Mucosa of descending colon (tissue), 3 donors: ENCODE data around the gene OR10H5. TPM values are rescaled to one million over a fixed set of nuclear protein-coding genes. Genes with fewer than 3 reads are reported as not detected.

ENCODE experiments used
- ATAC-seq: fragments of 200-7000 bp; cut with Tn5 transposase; one replicate; pipeline ENCODE4 v1.9.1; 2020; ENCODE audit warnings: mild to moderate bottlenecking, moderate library complexity
- DNase-seq, 3 donors: peaks; one replicate each; pipeline ENCODE4 v3.0.0-alpha.2; 2020
- H3K36me3 ChIP-seq: fragments of 200-600 bp; one replicate; pipeline ENCODE4 v1.8.0; 2021; ENCODE audit warnings: low read depth, mild to moderate bottlenecking
- H3K4me1 ChIP-seq: fragments of 200-600 bp; one replicate; pipeline ENCODE4 v1.8.0; 2021; ENCODE audit warnings: low read depth, mild to moderate bottlenecking
- H3K4me3 ChIP-seq: fragments of 200-600 bp; one replicate; pipeline ENCODE4 v1.8.0; 2021; ENCODE audit warnings: mild to moderate bottlenecking
- H3K9me3 ChIP-seq: fragments of 200-600 bp; one replicate; pipeline ENCODE4 v1.8.0; 2021; ENCODE audit warnings: mild to moderate bottlenecking
- intact Hi-C, 2 donors: fragments of 100-400 bp; cut with DNase I in 1 of 2; cut with micrococcal nuclease in 1 of 2; formaldehyde crosslinking; loops; one replicate each; pipeline versions ENCODE4 v1.11.0 to v1.11.1; 2022; cut with DNase I, micrococcal nuclease
- long read RNA-seq, 2 donors: library from polyadenylated mRNA; unstranded; transcript quantifications; one replicate each; pipeline ENCODE4 v2.0.0, GENCODE V29; 2019 to 2021
- total RNA-seq, 3 donors: library from RNA; stranded (reverse); fragmentation: NEBNext Ultra II Directional in 2 of 3; extraction: Animal tissue kit (Norgen Biotek cat#: 25700) in 2 of 3; gene quantifications; one replicate each; pipeline versions ENCODE4 v1.2.1 to v1.2.4, GENCODE V29; 2021 to 2023
- TF ChIP-seq, protein P1 (sequence below): fragments of 200-600 bp; IDR thresholded peaks from one replicate; pipeline ENCODE4 v1.8.0; 2022; ENCODE audit warnings: antibody characterized with exemption, mild to moderate bottlenecking
- donor health status: DM: no; HTN: no; CAD: no; lungs with moderate emphysema.
- donor health status: DM: no; HTN: no; CAD: no.
- donor health status: DM: no; HTN: yes; CAD: no.

The OR10H5 gene, protein sequence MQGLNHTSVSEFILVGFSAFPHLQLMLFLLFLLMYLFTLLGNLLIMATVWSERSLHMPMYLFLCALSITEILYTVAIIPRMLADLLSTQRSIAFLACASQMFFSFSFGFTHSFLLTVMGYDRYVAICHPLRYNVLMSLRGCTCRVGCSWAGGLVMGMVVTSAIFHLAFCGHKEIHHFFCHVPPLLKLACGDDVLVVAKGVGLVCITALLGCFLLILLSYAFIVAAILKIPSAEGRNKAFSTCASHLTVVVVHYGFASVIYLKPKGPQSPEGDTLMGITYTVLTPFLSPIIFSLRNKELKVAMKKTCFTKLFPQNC
- total RNA-seq, result not detected
- long read RNA-seq, donor 1, result 0 reads
- long read RNA-seq, donor 2, result 0 reads

DNA sequence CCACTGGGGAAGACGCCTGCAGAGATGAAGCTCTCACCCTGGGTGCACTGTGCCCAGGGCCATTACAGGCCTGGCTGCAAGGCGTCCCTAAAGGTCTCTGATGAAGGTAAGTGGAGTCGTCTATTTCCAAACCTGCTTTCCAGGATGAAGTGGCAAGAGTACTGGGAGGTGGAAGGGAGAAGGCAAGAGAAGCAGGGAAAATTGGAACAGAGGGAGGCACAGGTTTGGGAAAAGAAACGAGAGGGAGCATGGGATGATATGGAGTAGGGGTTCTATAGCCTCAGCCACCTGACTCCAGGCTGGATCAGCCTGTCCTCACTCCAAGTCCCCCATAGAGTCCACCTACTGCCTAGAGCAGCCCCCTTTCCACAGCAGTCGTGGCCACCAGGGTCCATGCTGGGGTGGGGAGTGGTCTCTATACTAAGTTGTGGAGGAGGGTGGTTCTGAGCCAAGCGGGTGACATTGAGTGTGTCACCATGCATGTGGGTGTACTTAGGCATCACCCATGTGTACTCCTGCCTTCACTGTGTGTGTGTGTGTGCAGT, at the start of gene OR10H5:
TSS of gene OR10H5 (plus strand) at position 51 of the 545 bp plus-strand sequence. CDS start 6,388 bp downstream, outside the sequence.
- DNase-seq, result no peak
- Histone ChIP-seq H3K36me3 (no peaks in the 10 kb centered on the region), H3K9me3 (no peaks in the 10 kb centered on the region), H3K4me3 (no peak within 1 kb of the TSS), H3K4me1 (peaks cover 12% of the 10 kb centered on the region)
- no peak for ATAC-seq
- TF ChIP-seq, protein P1, sequence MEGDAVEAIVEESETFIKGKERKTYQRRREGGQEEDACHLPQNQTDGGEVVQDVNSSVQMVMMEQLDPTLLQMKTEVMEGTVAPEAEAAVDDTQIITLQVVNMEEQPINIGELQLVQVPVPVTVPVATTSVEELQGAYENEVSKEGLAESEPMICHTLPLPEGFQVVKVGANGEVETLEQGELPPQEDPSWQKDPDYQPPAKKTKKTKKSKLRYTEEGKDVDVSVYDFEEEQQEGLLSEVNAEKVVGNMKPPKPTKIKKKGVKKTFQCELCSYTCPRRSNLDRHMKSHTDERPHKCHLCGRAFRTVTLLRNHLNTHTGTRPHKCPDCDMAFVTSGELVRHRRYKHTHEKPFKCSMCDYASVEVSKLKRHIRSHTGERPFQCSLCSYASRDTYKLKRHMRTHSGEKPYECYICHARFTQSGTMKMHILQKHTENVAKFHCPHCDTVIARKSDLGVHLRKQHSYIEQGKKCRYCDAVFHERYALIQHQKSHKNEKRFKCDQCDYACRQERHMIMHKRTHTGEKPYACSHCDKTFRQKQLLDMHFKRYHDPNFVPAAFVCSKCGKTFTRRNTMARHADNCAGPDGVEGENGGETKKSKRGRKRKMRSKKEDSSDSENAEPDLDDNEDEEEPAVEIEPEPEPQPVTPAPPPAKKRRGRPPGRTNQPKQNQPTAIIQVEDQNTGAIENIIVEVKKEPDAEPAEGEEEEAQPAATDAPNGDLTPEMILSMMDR, result no peak
- intact Hi-C loops, result no loop called here

DNA sequence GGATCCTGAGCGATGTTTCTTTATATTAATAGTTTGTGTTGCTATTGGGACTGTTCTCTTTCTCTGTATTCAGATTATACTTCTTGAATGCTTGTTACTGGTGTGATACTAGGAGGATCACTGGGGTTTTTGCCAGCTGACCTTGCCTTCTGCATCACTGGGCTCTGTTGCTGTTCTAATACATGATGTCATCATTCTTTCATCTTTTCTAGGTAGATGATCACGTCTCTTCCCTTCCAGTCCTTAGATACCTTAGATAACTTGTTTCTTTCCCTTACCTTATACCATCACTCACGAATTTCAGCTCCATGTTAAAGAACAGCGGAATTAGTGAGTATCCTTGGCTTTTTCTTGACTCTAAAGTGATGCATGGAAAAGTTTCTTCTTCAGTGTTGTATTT, 49.7 kb upstream of the OR10H5 start, which contains the start of gene OR10H3:
TSS of gene OR10H3 (plus strand) at position 264 of the 400 bp plus-strand sequence. CDS start 3,408 bp downstream, outside the sequence.
- ATAC-seq, result no peak
- no peak for DNase-seq
- intact Hi-C loops, result no loop called here
- H3K36me3 ChIP-seq, result no peaks in the 10 kb centered on the region
- H3K4me3 ChIP-seq, result no peak within 1 kb of the TSS
- H3K9me3 ChIP-seq, result peaks cover 13% of the 10 kb centered on the region
- TF ChIP-seq, protein P1, result no peak
- no peaks in the 10 kb centered on the region for H3K4me1 ChIP-seq

DNA sequence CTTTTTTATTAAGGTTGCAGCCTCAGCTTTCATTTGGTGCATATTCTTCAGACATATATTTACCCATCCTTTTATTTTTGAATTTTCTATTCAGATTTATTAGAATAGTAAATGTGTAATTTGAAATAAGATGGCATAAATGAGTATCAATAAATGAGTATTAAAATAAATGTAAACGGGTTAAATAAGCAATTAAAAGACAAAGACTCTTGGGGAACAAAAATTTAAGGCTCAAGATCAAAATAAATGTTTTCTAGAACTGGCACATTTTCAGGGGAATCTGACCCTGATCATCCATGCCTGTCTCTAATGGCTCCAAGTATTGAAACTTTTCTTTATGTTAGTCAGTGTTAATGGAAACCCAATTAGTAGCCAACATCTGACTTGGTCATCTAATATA, 46.7 kb upstream of the OR10H5 start:
- Histone ChIP-seq H3K9me3 (peaks cover 13% of the 10 kb centered on the region), H3K36me3 (no peaks in the 10 kb centered on the region), H3K4me3 (no peak overlapping the region), H3K4me1 (no peaks in the 10 kb centered on the region)
- TF ChIP-seq, protein P1, result no peak
- ATAC-seq, result no peak
- intact Hi-C loops, result no loop called here
- no peak for DNase-seq

DNA sequence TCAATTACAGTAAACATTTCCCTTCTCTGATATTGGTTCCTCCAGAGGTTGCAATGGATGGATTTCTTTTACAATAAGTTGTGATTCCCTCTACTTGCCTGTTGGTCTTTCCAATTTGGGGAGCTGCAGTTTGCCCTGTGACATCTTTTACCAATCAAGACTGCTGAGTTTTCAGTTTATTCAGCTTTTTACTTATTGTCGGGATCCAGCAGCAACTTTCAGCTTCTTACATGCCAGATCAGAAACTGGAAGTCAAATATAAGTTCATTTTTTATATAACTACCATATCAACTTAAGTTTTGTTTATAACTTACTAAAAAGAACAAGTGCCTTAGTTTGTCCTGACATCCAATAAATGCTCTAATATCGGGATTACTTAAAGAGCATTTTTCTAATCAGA, 39.2 kb upstream of the OR10H5 start:
- no peak for ATAC-seq
- DNase-seq, result no peak
- H3K9me3 ChIP-seq, result no peaks in the 10 kb centered on the region
- no peak overlapping the region for H3K4me3 ChIP-seq
- no peaks in the 10 kb centered on the region for H3K4me1 ChIP-seq
- no peaks in the 10 kb centered on the region for H3K36me3 ChIP-seq
- TF ChIP-seq, protein P1, result no peak
- intact Hi-C loops, result no loop called here

DNA sequence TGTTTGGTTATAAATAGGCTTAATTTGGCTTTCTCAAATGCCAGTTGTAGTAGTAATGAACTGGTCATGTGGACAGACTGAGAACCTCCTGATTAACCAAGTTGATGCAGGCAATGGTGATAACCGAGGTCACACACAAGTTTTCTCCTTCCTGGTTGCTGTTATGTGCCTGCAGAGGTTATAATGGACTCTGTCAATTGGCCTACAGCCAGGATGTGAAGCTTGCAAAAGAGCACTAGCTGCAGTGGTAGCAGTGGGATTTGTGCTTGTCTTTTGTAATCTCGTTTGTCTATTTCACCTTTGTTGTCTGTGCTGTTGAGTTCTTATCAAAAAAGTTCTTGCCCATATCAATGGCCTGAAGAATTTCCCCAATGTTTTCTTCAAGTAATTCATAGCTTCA, 29.1 kb upstream of the OR10H5 start:
- intact Hi-C loops, result no loop called here
- DNase-seq, result no peak

More for the DNA sequence above, 29.1 kb upstream of the OR10H5 start:
- no peaks in the 10 kb centered on the region for H3K9me3 ChIP-seq
- TF ChIP-seq, protein P1, result no peak
- no peaks in the 10 kb centered on the region for H3K4me1 ChIP-seq
- ATAC-seq, result no peak
- H3K36me3 ChIP-seq, result no peaks in the 10 kb centered on the region
- H3K4me3 ChIP-seq, result no peak overlapping the region
